Choroid plexus epithelial cell (primary cell): ENCODE data around the gene EFHC1.

ENCODE experiments used
- DNase-seq: peaks from one replicate; pipeline ENCODE4 v3.0.0-alpha.2; 2010; ENCODE audit warnings: low read depth
- H3K4me3 ChIP-seq: 2 replicates; pipeline ENCODE4 v1.5.1; 2011; ENCODE audit warnings: low read depth, mild to moderate bottlenecking, control low read depth, low read length, moderate library complexity
- TF ChIP-seq, protein P1 (sequence below): conservative IDR thresholded peaks from 2 replicates; pipeline ENCODE4 v1.5.1; 2011; ENCODE audit warnings: low read depth, mild to moderate bottlenecking, control low read depth, inconsistent platforms, low read length, moderate library complexity

The EFHC1 gene

DNA sequence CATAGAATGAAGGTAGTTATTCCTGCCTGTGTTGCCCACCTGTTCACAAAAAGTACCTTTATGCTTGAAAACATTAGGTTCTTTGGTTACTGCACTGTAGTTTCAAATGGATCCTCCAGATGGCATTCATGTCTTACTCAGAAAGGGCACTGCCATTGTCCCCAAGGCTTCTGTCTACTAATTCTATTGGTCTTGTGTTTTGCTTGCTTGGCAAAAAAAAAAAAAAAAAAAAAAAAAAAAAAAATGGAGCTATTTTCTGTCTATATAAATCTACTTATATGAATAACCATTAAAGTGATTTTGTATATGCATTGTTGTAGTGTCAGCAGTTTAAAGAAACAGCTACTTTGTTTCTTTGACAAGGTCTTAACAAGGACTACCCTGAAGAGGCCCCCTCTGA, 12.7 kb upstream of the EFHC1 start:
- no peak overlapping the region for H3K4me3 ChIP-seq
- DNase-seq = peak; percentile 70
- TF ChIP-seq, protein P1, sequence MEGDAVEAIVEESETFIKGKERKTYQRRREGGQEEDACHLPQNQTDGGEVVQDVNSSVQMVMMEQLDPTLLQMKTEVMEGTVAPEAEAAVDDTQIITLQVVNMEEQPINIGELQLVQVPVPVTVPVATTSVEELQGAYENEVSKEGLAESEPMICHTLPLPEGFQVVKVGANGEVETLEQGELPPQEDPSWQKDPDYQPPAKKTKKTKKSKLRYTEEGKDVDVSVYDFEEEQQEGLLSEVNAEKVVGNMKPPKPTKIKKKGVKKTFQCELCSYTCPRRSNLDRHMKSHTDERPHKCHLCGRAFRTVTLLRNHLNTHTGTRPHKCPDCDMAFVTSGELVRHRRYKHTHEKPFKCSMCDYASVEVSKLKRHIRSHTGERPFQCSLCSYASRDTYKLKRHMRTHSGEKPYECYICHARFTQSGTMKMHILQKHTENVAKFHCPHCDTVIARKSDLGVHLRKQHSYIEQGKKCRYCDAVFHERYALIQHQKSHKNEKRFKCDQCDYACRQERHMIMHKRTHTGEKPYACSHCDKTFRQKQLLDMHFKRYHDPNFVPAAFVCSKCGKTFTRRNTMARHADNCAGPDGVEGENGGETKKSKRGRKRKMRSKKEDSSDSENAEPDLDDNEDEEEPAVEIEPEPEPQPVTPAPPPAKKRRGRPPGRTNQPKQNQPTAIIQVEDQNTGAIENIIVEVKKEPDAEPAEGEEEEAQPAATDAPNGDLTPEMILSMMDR = peak; percentile 60

DNA sequence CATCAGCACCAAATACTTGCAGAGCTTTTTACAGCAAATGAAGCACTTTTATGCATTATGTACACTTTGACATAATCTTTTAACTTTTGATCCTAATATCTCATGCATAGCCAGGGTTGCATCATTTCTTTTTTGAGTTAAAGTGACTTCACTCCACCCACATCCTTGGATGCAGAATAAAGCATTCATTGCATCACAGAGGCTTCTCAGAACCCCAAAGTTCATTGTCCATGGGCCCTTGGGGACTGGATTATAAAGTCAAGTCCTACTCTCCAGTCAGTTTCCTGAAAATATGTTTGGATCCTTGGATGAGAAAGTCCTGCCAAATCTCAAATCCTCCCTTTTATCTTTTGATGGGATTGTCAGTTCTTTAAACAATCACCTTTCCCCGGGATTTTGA, 10.6 kb upstream of the EFHC1 start:
- peak; percentile 25 for DNase-seq
- TF ChIP-seq, protein P1 = no peak

DNA sequence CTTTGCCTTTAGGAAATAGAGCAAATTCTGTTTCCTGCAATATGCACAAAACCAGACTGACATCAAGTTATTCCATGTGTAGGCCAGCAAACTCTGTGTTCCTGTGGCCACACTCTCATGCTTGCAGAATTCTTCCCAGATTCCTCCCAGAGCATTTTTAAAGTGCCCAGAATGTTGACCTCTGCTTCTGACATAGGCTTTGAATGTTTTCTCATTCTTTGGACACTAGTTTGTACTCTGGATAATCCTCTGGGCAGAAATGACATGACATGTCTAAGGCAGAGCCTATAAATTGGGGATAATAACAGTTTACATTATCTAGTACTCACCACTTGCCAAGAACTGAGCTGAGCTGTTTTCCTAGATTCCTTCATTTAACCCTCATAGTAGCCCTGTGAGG, 9.2 kb upstream of the EFHC1 start:
- DNase-seq = no peak
- TF ChIP-seq, protein P1 = no peak
- H3K4me3 ChIP-seq = no peak overlapping the region

More for the DNA sequence above, 10.6 kb upstream of the EFHC1 start:
- no peak overlapping the region for H3K4me3 ChIP-seq

DNA sequence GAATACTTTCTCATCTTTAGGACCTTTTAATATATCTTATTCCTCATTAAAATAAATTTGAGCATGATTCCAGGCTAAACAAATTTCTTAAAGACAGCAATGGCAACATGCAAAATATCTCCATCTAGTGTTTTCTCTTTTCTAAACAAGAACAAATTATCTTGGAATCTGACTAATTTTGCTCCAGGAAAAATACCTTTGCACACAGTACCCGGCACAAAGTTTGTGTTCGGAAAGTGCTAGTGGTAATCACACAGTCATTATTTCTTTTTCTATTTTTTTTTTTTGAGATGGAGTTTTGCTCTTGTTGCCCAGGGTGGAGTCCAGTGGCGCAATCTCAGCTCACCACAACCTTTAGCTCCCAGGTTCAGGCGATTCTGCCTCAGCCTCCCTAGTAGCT, 8.2 kb upstream of the EFHC1 start:
- H3K4me3 ChIP-seq = no peak overlapping the region
- TF ChIP-seq, protein P1 = no peak
- DNase-seq = no peak

DNA sequence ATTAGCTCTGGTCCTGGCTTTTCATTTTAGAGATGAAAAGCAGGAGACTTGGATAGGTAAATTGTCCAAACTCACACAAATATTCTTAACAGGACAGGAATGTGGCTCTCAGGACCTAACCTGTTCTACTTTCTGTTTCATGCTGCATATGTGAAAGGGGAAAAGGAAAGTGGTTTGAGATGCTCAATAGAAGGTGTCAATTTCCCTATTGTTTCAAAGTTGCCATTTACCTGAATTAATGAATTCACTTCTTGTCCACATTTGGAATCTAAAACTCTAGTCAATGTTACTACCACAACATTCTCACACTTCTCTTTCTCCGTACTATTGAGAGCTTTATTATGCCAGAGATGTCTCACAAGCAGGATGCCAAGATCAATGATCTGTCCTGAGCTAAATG, 4.8 kb upstream of the EFHC1 start:
- DNase-seq = no peak
- TF ChIP-seq, protein P1 = no peak
- no peak overlapping the region for H3K4me3 ChIP-seq

DNA sequence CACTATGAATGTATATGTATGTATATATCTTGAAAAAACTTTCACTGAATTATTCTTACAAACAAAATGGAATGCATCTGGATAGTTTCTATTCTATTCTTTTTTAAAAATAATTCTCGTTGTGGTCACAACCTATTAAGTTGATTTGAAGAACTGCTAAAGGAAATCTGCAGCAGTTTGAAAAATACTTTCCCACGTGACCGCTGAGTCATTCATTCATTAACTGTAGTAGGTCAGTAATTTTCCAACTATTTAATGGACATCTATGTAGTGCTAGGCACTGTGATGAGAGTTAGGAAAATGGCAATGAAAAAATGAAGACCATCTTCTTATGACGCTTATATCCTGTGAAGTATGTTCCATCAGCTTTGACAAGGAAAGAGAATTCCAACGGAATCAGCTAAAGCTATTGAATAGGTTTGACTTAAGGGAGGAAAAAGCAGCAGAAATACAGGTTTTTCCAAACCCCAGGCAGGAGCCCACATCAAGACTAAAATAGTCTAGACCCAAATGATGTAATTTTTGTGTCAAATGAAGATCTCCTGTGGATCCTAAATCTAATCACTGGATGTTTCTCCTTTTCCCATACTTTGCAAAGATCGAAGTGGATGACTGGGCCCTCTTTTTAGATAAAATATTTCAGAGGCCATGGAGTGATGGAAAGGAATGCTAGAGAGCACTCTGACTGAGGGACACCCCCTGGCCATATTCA, 4.1 kb upstream of the EFHC1 start:
- TF ChIP-seq, protein P1 = no peak
- H3K4me3 ChIP-seq = no peak overlapping the region
- DNase-seq = peak; percentile 42

DNA sequence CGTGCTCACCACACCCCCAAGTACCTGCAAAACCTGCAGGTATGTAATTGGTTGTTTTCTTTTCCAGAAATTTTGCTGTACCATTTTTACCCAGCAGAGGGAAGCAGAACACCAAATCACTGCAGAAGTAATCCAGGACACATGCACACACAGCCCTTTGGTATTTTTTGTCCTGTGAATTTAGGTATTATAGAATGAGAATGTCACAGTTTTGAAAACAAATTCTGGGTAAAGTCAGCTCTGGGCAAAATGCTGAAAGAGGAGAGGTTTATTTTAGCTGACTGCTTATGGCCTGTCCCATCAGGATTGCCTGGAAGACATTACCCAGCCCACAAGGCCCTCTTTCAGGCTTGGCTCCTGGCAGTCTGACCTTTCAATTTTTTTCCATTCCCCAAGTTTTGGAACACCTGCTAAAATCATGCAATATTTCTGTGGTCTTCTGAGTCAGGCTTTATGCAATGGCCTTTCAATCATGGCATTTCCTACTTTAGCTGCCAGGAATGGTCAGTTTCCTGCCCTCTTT, 3.5 kb upstream of the EFHC1 start:
- TF ChIP-seq, protein P1 = peak; percentile 87
- DNase-seq = peak; percentile 72
- H3K4me3 ChIP-seq = no peak overlapping the region
